Common myeloid progenitor, CD34-positive (primary cell): Measurements from ENCODE around the gene CRYBA4.

Source experiments
- CTCF ChIA-PET: fragments of 350-600 bp; sonication (Branson Sonifier 250); formaldehyde crosslinking; loops from one replicate; lab custom pipeline; 2021; ENCODE audit warnings: antibody characterized with exemption; lab: Charles Lee
- POLR2A ChIA-PET: fragments of 350-600 bp; sonication (Branson Sonifier 250); formaldehyde crosslinking; loops from one replicate; lab custom pipeline; 2021; ENCODE audit warnings: antibody characterized with exemption; lab: Charles Lee
- DNase-seq, 3 donors: peaks; one replicate each; pipeline versions ENCODE4 v3.0.0 to v3.0.0-alpha.2; 2013
- H3K27ac ChIP-seq, 2 experiments: 1 replicate in 1 of 2; 2 replicates in 1 of 2; pipeline ENCODE4 v1.7.0; 2013; ENCODE audit warnings: inconsistent platforms in 2 of 2, low read length in 2 of 2, mild to moderate bottlenecking in 2 of 2, low read depth in 1 of 2, moderate library complexity in 1 of 2; ENCODE audit not compliant: severe bottlenecking in 2 of 2, insufficient read depth in 1 of 2, poor library complexity in 1 of 2
- H3K27me3 ChIP-seq, 5 experiments: replicated peaks in 2 of 5; 1 replicate in 3 of 5; 2 replicates in 2 of 5; pipeline versions ENCODE4 v1.6.1 to v1.7.0; 2013; ENCODE audit warnings: low read length in 4 of 5, mild to moderate bottlenecking in 2 of 5, moderate library complexity in 2 of 5, inconsistent platforms in 1 of 5; ENCODE audit not compliant: insufficient read depth in 5 of 5, control insufficient read depth in 4 of 5
- H3K36me3 ChIP-seq, 4 experiments: 1 replicate in 2 of 4; 2 replicates in 2 of 4; pipeline versions ENCODE4 v1.6.1 to v1.7.0; 2013; ENCODE audit warnings: low read length in 3 of 4, control low read depth in 1 of 4, mild to moderate bottlenecking in 1 of 4; ENCODE audit not compliant: control insufficient read depth in 4 of 4, insufficient read depth in 4 of 4
- H3K4me1 ChIP-seq, 4 experiments: 1 replicate in 3 of 4; 2 replicates in 1 of 4; pipeline versions ENCODE4 v1.6.1 to v1.7.1; 2013; ENCODE audit warnings: low read length in 3 of 4, mild to moderate bottlenecking in 3 of 4, control low read depth in 1 of 4, inconsistent platforms in 1 of 4, moderate library complexity in 1 of 4; ENCODE audit not compliant: control insufficient read depth in 4 of 4, insufficient read depth in 4 of 4; ENCODE audit errors: control extremely low read depth in 1 of 4
- H3K4me3 ChIP-seq, 7 experiments: 1 replicate in 4 of 7; 2 replicates in 3 of 7; pipeline versions ENCODE4 v1.5.1 to v1.7.0; 2013; ENCODE audit warnings: mild to moderate bottlenecking in 7 of 7, low read length in 6 of 7, moderate library complexity in 6 of 7, inconsistent platforms in 2 of 7, low read depth in 2 of 7, control low read depth in 1 of 7; ENCODE audit not compliant: insufficient read depth in 4 of 7, control insufficient read depth in 1 of 7; ENCODE audit errors: extremely low read depth in 1 of 7
- H3K9me3 ChIP-seq, 5 experiments: 1 replicate in 4 of 5; 2 replicates in 1 of 5; pipeline versions ENCODE4 v1.6.1 to v1.7.1; 2013; ENCODE audit warnings: low read length in 4 of 5, mild to moderate bottlenecking in 2 of 5, inconsistent platforms in 1 of 5, low read depth in 1 of 5, moderate library complexity in 1 of 5; ENCODE audit not compliant: control insufficient read depth in 4 of 5, insufficient read depth in 2 of 5; ENCODE audit errors: control extremely low read depth in 1 of 5
- WGBS: methylation state at CpG from one replicate; pipeline ENCODE4 v1.1.5; 2013; ENCODE audit not compliant: insufficient coverage; 5-methylcytosine and 5-hydroxymethylcytosine counted together

Gene CRYBA4

GRCh38 chr22:26673486-26673885, 51.7 kb downstream of the CRYBA4 start:
- no peaks in the 10 kb centered on the region for H3K9me3 ChIP-seq
- peaks cover 0 to 8% (median 3%) of the 10 kb centered on the region in 4 experiments for H3K36me3 ChIP-seq
- CTCF ChIA-PET, result interaction anchor here (0.9 to 2.0 kb wide), 4 partner anchors 8 to 743 kb away, joined by 3 to 5 read pairs (median 3); no protein-coding TSS in a partner anchor
- DNase-seq, result peak in 2 of 3 donors; percentile 12 to 24
- peak overlapping the region; percentile 66 to 88 (median 82) for H3K4me3 ChIP-seq
- POLR2A ChIA-PET, result interaction anchor here (0.7 kb wide), 1 partner anchor 14 kb away, joined by 4 read pairs; no protein-coding TSS in a partner anchor
- peaks cover 12 to 59% (median 41%) of the 10 kb centered on the region in 4 experiments for H3K4me1 ChIP-seq
- no peaks in the 10 kb centered on the region for H3K27me3 ChIP-seq
- whole genome bisulfite sequencing, result 76% methylated on average over 4 of the region's 4 CpGs
- H3K27ac ChIP-seq, result peak overlapping the region; percentile 79 to 92

GRCh38 chr22:26674211-26675190, 52.7 kb downstream of the CRYBA4 start:
- WGBS, result 84% methylated on average over 7 of the region's 9 CpGs
- ChIA-PET CTCF (interaction anchor here (0.9 to 2.0 kb wide), 3 partner anchors 9 to 477 kb away, joined by 3 to 5 read pairs (median 3); no protein-coding TSS in a partner anchor), POLR2A (interaction anchor here (0.7 kb wide), 1 partner anchor 15 kb away, joined by 4 read pairs; no protein-coding TSS in a partner anchor)
- no peaks in the 10 kb centered on the region for H3K27me3 ChIP-seq
- no peaks in the 10 kb centered on the region for H3K9me3 ChIP-seq
- peak overlapping the region in 5 of 7 experiments; percentile 81 to 88 (median 82) for H3K4me3 ChIP-seq
- peaks cover 0 to 8% (median 3%) of the 10 kb centered on the region in 4 experiments for H3K36me3 ChIP-seq
- peak overlapping the region in 1 of 2 experiments; percentile 92 for H3K27ac ChIP-seq
- DNase-seq, result peak in 2 of 3 donors; percentile 10 to 22
- peaks cover 12 to 54% (median 41%) of the 10 kb centered on the region in 4 experiments for H3K4me1 ChIP-seq

DNA sequence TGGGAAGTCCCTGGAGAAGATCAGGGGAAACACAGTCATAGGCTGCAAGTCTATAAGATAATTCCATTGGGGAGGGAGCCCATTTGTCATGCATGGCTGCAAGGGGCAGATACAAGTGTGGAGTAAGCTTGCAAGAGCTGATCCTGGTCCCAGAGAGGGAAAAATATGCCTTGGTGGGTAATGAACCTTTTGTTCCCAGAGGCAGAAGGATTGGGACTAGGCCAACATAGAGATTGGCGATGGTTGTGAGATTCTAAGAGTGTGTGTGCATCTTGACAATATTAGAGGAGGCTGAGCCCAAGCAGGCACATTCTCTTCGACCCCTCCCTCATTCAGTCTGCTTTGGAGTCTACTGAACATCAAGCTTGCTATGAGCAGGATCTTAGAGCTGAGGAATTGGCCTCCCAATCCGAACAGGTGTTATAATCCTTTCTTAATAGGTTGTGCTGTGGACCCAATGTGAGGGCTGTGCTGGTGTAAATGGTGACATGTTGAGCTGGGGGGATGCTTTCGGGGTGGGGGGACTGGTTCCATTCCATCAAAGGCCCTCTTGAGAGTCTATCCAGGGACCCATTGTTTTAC, 54.0 kb downstream of the CRYBA4 start:
- WGBS, result no CpG with 5 or more reads among the region's 4 CpGs
- Histone ChIP-seq H3K27ac (no peak overlapping the region), H3K4me3 (no peak overlapping the region), H3K9me3 (no peaks in the 10 kb centered on the region), H3K4me1 (peaks cover 12 to 49% (median 40%) of the 10 kb centered on the region in 4 experiments), H3K27me3 (no peaks in the 10 kb centered on the region), H3K36me3 (peaks cover 3 to 10% (median 8%) of the 10 kb centered on the region in 4 experiments)
- no peak for DNase-seq
- POLR2A ChIA-PET, result no interaction called here
- CTCF ChIA-PET, result no interaction called here

DNA sequence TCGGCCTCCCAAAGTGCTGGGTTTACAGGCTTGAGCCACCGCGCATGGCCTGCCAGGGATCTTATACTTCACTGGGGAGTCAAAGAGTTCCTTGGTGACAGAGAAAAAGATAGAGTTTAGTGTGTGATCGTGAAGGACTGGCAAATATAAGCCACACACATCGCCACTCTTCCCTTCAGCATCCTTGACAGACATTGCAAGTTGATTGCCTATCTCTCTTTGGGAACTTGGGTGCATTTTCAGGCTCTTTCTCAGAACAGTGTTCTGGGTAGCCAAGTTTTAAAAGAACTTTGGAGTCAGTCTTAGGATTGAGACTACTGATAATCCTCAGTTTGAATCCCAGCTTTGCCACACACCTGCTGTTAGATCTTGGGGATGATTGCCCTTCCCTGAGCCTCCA, 55.5 kb downstream of the CRYBA4 start:
- CTCF ChIA-PET, result no interaction called here
- POLR2A ChIA-PET, result no interaction called here

GRCh38 chr22:26679003-26679629, 57.4 kb downstream of the CRYBA4 start:
- WGBS, result 23% methylated on average over 4 of the region's 9 CpGs
- peak; percentile 60 to 77 (median 70) for DNase-seq

More for the DNA sequence above, 55.5 kb downstream of the CRYBA4 start:
- Histone ChIP-seq H3K4me3 (no peak overlapping the region), H3K27ac (no peak overlapping the region), H3K4me1 (peaks cover 12 to 35% (median 29%) of the 10 kb centered on the region in 4 experiments), H3K36me3 (peaks cover 3 to 23% (median 20%) of the 10 kb centered on the region in 4 experiments), H3K27me3 (no peaks in the 10 kb centered on the region), H3K9me3 (peaks cover 0 to 1% (median 0%) of the 10 kb centered on the region in 5 experiments)
- WGBS, result 100% methylated on average over 4 of the region's 5 CpGs
- no peak for DNase-seq

More at GRCh38 chr22:26679003-26679629, 57.4 kb downstream of the CRYBA4 start:
- POLR2A ChIA-PET, result no interaction called here
- peaks cover 4 to 18% (median 11%) of the 10 kb centered on the region in 4 experiments for H3K4me1 ChIP-seq
- no peak overlapping the region for H3K4me3 ChIP-seq
- peaks cover 3 to 26% (median 22%) of the 10 kb centered on the region in 4 experiments for H3K36me3 ChIP-seq
- no peak overlapping the region for H3K27ac ChIP-seq
- CTCF ChIA-PET, result interaction anchor here (0.8 to 1.5 kb wide), 5 partner anchors 14 to 901 kb away, joined by 3 to 5 read pairs (median 4); no protein-coding TSS in a partner anchor
- H3K27me3 ChIP-seq, result no peaks in the 10 kb centered on the region
- peaks cover 0 to 3% (median 0%) of the 10 kb centered on the region in 5 experiments for H3K9me3 ChIP-seq
